Amniotic epithelial cell (primary cell): ENCODE results near the gene CD6.
"Not testable (repeated sequence)": the region's sequence is repeated elsewhere in the genome, so short reads cannot be mapped to it uniquely, and the experiment has no call there.

ENCODE experiments used
- DNase-seq: peaks from one replicate; pipeline ENCODE4 v3.0.0-alpha.2; 2010; ENCODE audit warnings: low read depth

CD6 gene

GRCh38 chr11:61056571-61056970 lies 85.1 kb downstream of the CD6 start:
- DNase-seq: no peak

GRCh38 chr11:61056981-61057380 lies 85.5 kb downstream of the CD6 start:
- no peak for DNase-seq

GRCh38 chr11:61057615-61058014 lies 86.1 kb downstream of the CD6 start:
- DNase-seq: no peak

GRCh38 chr11:61058583-61059259 lies 87.2 kb downstream of the CD6 start:
- no peak for DNase-seq

- DNase-seq: no peak
Measured at GRCh38 chr11:61059260-61059752, 87.8 kb downstream of the CD6 start.

- DNase-seq: no peak
Measured at GRCh38 chr11:61061081-61061826, 89.8 kb downstream of the CD6 start.

- DNase-seq: no peak
Measured at GRCh38 chr11:61062181-61062930, 90.9 kb downstream of the CD6 start.

GRCh38 chr11:61065236-61065635 lies 93.8 kb downstream of the CD6 start:
- not testable (repeated sequence) for DNase-seq

GRCh38 chr11:61065955-61066638 lies 94.6 kb downstream of the CD6 start:
- DNase-seq: no peak

GRCh38 chr11:61066645-61067044 lies 95.2 kb downstream of the CD6 start:
- DNase-seq: no peak

- no peak for DNase-seq
Measured at GRCh38 chr11:61067782-61068446, 96.4 kb downstream of the CD6 start.

- no peak for DNase-seq
Measured at GRCh38 chr11:61068581-61068980, 97.1 kb downstream of the CD6 start.

GRCh38 chr11:61069427-61069826 lies 97.9 kb downstream of the CD6 start:
- DNase-seq: no peak
